GM12873 (cell line): ENCODE measurements around the gene PLCH1.

Experiments used
- TF ChIP-seq, protein P1 (sequence below): IDR thresholded peaks from 2 replicates; pipeline ENCODE4 v1.5.1; 2012; ENCODE audit warnings: low read depth, mild to moderate bottlenecking, moderate library complexity, low read length, control low read depth; ENCODE audit not compliant: insufficient read depth; ENCODE audit errors: missing control alignments

PLCH1 gene

DNA sequence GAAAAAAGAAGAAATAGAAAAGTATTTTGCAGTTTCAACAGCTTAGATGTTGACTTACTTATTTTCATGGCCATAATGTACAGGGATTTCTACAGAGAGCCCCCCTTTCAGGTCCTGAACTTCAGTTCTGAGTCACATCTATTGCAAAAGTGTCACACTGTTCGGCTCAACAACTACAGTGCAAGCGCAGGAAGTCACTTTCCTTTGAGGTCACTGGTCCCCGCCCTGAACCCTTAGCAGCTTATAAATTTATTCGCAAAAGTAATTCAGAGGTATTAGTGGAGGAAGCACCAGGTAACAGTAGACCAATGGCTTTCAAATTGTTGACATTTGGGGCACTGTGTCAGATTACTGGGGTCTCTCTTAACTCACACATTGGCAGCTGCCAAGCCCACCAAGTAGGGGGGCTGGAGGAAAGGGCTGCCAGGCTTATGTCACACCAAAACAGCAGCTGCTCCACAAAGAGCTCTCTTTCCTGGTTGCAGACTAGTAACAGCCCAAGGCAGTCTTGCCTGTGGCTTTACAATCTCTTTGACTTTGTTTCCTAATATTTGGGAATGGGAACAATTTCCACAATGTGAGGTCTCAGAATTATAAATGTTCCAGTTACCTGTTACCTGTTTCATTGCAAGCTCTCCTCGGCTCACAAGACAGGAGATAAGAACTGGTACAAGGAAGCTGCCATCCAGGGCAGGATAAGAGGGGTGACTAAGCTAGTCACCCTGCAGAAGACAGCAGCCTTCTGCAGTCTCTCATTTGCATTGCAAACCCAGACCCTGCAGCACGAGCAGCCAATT, 321.1 kb downstream of the PLCH1 start:
- TF ChIP-seq, protein P1, sequence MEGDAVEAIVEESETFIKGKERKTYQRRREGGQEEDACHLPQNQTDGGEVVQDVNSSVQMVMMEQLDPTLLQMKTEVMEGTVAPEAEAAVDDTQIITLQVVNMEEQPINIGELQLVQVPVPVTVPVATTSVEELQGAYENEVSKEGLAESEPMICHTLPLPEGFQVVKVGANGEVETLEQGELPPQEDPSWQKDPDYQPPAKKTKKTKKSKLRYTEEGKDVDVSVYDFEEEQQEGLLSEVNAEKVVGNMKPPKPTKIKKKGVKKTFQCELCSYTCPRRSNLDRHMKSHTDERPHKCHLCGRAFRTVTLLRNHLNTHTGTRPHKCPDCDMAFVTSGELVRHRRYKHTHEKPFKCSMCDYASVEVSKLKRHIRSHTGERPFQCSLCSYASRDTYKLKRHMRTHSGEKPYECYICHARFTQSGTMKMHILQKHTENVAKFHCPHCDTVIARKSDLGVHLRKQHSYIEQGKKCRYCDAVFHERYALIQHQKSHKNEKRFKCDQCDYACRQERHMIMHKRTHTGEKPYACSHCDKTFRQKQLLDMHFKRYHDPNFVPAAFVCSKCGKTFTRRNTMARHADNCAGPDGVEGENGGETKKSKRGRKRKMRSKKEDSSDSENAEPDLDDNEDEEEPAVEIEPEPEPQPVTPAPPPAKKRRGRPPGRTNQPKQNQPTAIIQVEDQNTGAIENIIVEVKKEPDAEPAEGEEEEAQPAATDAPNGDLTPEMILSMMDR = no peak

DNA sequence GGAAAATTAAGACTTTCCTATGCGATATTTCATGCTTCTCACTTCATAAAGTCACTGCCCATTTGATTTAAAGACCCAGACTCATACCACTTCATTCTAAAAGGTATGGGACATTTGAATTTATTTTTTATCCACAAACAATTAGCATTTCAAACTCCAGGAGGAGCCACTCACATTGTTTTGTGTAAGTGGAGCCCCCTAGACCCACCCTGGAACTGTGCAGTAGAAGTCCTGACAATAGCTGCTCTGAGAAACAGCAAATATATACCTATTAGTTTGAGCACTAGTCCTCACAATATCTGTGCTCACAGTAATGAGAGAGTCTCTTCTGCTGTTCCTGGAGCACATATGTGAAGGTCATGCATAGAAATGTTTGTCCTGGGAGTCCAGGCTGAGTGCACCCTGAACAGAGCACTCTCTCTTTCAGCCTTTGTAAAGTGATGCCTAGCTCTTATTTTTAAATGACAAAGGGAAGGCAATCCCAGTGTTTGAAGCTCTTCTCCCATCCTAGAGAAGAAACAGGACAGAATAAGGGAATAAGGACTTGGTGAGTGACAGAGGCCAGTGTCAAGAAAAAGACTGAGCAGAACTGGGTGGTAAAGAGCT, 323.9 kb downstream of the PLCH1 start:
- TF ChIP-seq, protein P1 = no peak

DNA sequence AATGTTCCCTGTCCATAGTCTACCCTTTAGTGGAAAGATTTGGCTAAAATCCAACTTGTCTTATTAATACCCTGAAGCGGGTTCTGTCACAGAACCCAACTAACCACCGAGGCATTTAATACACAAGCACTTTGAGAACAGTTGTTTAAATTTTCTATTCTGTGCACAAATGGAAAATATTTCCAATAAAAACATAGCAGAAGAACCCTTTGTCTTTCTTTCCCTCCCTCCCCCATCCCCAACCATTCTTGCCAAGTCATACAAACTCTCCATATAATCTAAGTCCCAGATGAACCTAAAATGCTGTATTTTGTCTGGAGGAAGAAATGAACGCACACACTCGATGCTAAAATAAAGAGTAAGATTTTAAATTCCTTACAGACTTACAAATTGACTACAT, 324.5 kb downstream of the PLCH1 start:
- TF ChIP-seq, protein P1 = no peak

GRCh38 chr3:155418407-155418806, 326.5 kb downstream of the PLCH1 start:
- TF ChIP-seq, protein P1 = no peak

GRCh38 chr3:155417119-155417517, 327.8 kb downstream of the PLCH1 start:
- TF ChIP-seq, protein P1 = no peak

- TF ChIP-seq, protein P1 = no peak
These were observed 328.3 kb downstream of the PLCH1 start for GRCh38 chr3:155416500-155417118.

GRCh38 chr3:155412904-155413303, 332.0 kb downstream of the PLCH1 start:
- TF ChIP-seq, protein P1 = no peak
